Measurements from ENCODE around the gene MPZL3.

DNA sequence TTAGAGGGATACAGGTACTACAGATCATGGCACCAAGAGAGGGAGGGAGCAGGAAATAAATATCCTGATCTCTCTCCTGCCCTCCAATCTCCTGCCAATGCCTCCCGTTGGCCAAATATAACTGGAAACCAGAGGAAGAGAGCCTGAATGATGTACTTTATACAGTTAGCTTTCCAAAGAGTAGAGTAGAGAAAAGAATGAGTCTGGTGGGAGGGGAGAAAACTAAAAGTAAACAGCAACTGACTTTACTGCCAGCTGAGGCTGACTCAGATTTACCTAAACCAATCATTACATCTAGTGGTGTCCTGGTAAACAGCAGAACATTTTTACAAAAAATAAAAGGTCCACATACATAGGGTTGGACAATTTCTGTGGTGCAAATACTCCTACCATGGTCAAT, 5.1 kb downstream of the MPZL3 start:
- TF ChIP-seq CTCF (IDR thresholded peaks at IDR 0.05) (no peak), POLR2AphosphoS5 (IDR thresholded peaks at IDR 0.05) (no peak)

Measured in stomach (tissue), 4 donors.